Keratinocyte (primary cell): Measurements from ENCODE around the gene FGD2. TPM values are rescaled to one million over a fixed set of nuclear protein-coding genes. Genes with fewer than 3 reads are reported as not detected.

Experiments used
- DNase-seq: peaks from one replicate; pipeline ENCODE4 v3.0.0-alpha.2; 2011; ENCODE audit warnings: low read depth, missing footprints, low spot score
- FAIRE-seq: peaks from 2 replicates; lab custom pipeline; 2011; peaks lifted over from hg19 to GRCh38; lab: Jason Lieb, UNC
- H2AFZ ChIP-seq: 2 replicates; pipeline ENCODE4 v1.6.0; 2012; ENCODE audit warnings: low read length, control low read depth, inconsistent platforms; ENCODE audit not compliant: control insufficient read depth
- H3K27ac ChIP-seq: 2 replicates; pipeline ENCODE4 v1.5.1; 2011; ENCODE audit warnings: low read length; ENCODE audit not compliant: control insufficient read depth, insufficient read depth
- H3K27me3 ChIP-seq: 3 replicates; pipeline ENCODE4 v1.6.0; 2011; ENCODE audit warnings: low read length; ENCODE audit not compliant: control insufficient read depth, insufficient read depth; ENCODE audit errors: extremely low read depth
- H3K36me3 ChIP-seq, 2 experiments: 2 replicates in 1 of 2; 3 replicates in 1 of 2; pipeline ENCODE4 v1.5.1; 2011; ENCODE audit warnings: low read length in 2 of 2, mild to moderate bottlenecking in 1 of 2; ENCODE audit not compliant: control insufficient read depth in 2 of 2, insufficient read depth in 2 of 2; ENCODE audit errors: extremely low read depth in 1 of 2
- H3K4me1 ChIP-seq: 3 replicates; pipeline ENCODE4 v1.5.1; 2011; ENCODE audit warnings: low read length; ENCODE audit not compliant: control insufficient read depth, insufficient read depth; ENCODE audit errors: extremely low read depth
- H3K4me2 ChIP-seq: 3 replicates; pipeline ENCODE4 v1.6.0; 2011; ENCODE audit warnings: low read depth, low read length; ENCODE audit not compliant: control insufficient read depth, insufficient read depth; ENCODE audit errors: extremely low read depth
- H3K4me3 ChIP-seq, 3 experiments: fragments of 200-600 bp in 1 of 3; sonication (generic) in 1 of 3; 2 replicates in 2 of 3; 3 replicates in 1 of 3; pipeline ENCODE4 v1.5.1; 2011 to 2016; ENCODE audit warnings: low read length in 3 of 3, mild to moderate bottlenecking in 3 of 3, control low read depth in 2 of 3, inconsistent platforms in 1 of 3, low read depth in 1 of 3, mixed read lengths in 1 of 3, mixed run types in 1 of 3, moderate library complexity in 1 of 3; ENCODE audit not compliant: control insufficient read depth in 2 of 3, insufficient read depth in 2 of 3; ENCODE audit errors: extremely low read depth in 1 of 3
- H3K79me2 ChIP-seq: 2 replicates; pipeline ENCODE4 v1.6.0; 2012; ENCODE audit warnings: low read length; ENCODE audit not compliant: control insufficient read depth, insufficient read depth
- H3K9ac ChIP-seq: 3 replicates; pipeline ENCODE4 v1.6.0; 2011; ENCODE audit warnings: low read length; ENCODE audit not compliant: control insufficient read depth, insufficient read depth; ENCODE audit errors: extremely low read depth
- H3K9me1 ChIP-seq: 3 replicates; pipeline ENCODE4 v1.6.0; 2011; ENCODE audit warnings: low read length; ENCODE audit not compliant: control insufficient read depth, insufficient read depth; ENCODE audit errors: extremely low read depth
- H3K9me3 ChIP-seq: 2 replicates; pipeline ENCODE4 v1.5.1; 2012; ENCODE audit warnings: low read depth, low read length; ENCODE audit not compliant: control insufficient read depth
- H4K20me1 ChIP-seq: 3 replicates; pipeline ENCODE4 v1.6.0; 2011; ENCODE audit warnings: low read length; ENCODE audit not compliant: control insufficient read depth, insufficient read depth; ENCODE audit errors: extremely low read depth
- CTCF ChIP-seq, 3 experiments: IDR thresholded peaks in 1 of 3; conservative IDR thresholded peaks in 1 of 3; optimal IDR thresholded peaks in 1 of 3; 2 replicates in 2 of 3; 3 replicates in 1 of 3; pipeline versions ENCODE3 to v1.5.1; 2011; ENCODE audit warnings: low read length in 3 of 3, mild to moderate bottlenecking in 3 of 3, moderate library complexity in 2 of 3, control low read depth in 1 of 3, inconsistent platforms in 1 of 3; ENCODE audit not compliant: insufficient read depth in 2 of 3; ENCODE audit errors: extremely low read depth in 1 of 3
- EZH2 ChIP-seq: IDR thresholded peaks from one replicate; pipeline ENCODE4 v1.6.1; 2012; ENCODE audit warnings: inconsistent platforms, mild to moderate bottlenecking, low read length, moderate library complexity
- dilution Hi-C: fragments of 300-500 bp; cut with MboI; formaldehyde crosslinking; loops from one replicate; pipeline ENCODE4 v1.7.0; 2020; ENCODE audit warnings: low sequenced_read_pairs; ENCODE audit not compliant: extremely low pct_ligation_motif_present
- polyA plus RNA-seq, 5 experiments: library from polyadenylated mRNA; depleted of rRNA in 3 of 5; stranded (reverse) in 3 of 5; stranded (forward) in 1 of 5; unstranded in 1 of 5; fragments of >200 nt; gene quantifications; 1 replicate in 1 of 5; 2 replicates in 3 of 5; 3 replicates in 1 of 5; pipeline versions ENCODE4 v1.2.1 to v1.2.3, GENCODE V29; 2011 to 2012; ENCODE audit warnings: missing spikeins in 2 of 5, low read depth in 1 of 5, low replicate concordance in 1 of 5

Gene FGD2
- polyA plus RNA-seq, 1 donor (not counting 4 experiments of a cell fraction or from before 2014, with no cell fraction given) = 0.03 TPM

DNA sequence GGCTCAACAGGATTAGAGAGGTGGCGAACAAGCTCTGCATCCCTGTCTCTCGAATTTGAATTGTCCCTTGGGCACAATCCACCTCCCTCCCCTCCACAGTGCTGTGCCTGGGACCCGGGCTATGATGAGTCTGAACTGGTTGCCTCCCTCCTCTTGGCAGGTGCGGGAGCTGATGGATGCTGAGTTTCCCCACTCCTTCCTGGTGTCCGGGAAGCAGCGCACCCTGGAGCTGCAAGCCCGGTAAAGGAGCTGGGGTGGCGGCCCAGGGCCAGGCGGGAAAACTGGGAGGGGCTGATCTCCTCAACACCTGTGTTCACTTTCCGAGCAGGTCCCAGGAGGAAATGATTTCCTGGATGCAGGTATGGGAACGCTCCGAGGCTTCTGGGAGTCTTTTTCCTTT is 14.9 kb downstream of the FGD2 start:
- Histone ChIP-seq H3K4me3 (no peak overlapping the region), H3K79me2 (no peaks in the 10 kb centered on the region), H3K27me3 (peaks cover 11% of the 10 kb centered on the region), H3K27ac (no peak overlapping the region), H4K20me1 (no peaks in the 10 kb centered on the region), H3K9me1 (no peaks in the 10 kb centered on the region), H3K36me3 (no peaks in the 10 kb centered on the region), H3K4me2 (no peak overlapping the region), H3K9ac (no peak overlapping the region), H2AFZ (no peak overlapping the region), H3K4me1 (peaks cover 41% of the 10 kb centered on the region), H3K9me3 (no peaks in the 10 kb centered on the region)
- dilution Hi-C loops = no loop called here
- FAIRE-seq = no peak
- TF ChIP-seq EZH2 = no peak
- no peak for TF ChIP-seq CTCF (optimal IDR thresholded peaks at IDR 0.05 in 1 of 3, IDR thresholded peaks at IDR 0.05 in 1 of 3, conservative IDR thresholded peaks at IDR 0.05 in 1 of 3; ENCODE audit: extremely low read depth in 1 of 3, insufficient read depth in 2 of 3, low read length in 3 of 3)
- DNase-seq = no peak

DNA sequence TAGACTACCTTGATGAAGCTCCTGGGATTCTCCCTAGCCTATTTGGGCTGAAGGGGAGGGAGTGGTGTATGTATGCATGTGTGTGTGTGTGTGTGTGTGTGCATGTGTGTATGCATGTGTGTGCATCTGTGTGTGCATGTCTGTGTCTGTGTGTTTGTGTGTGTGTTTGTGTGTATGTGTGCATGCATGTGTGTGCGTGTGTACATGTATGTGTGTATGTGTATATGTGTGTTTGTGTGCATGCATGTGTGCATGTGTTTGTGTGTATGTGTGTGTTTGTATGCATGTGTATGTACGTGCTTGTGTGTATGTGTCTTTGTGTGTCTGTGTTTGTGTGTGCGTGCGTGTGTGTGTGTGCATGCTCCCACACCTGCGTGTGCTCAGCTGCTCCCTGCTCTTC is 15.4 kb downstream of the FGD2 start:
- Histone ChIP-seq H3K4me2 (no peak overlapping the region), H3K27ac (no peak overlapping the region), H3K36me3 (no peaks in the 10 kb centered on the region), H3K4me3 (no peak overlapping the region), H3K27me3 (peaks cover 7% of the 10 kb centered on the region), H3K9ac (no peak overlapping the region), H2AFZ (no peak overlapping the region), H3K9me3 (no peaks in the 10 kb centered on the region), H3K4me1 (peaks cover 41% of the 10 kb centered on the region), H4K20me1 (no peaks in the 10 kb centered on the region), H3K79me2 (no peaks in the 10 kb centered on the region), H3K9me1 (no peaks in the 10 kb centered on the region)
- dilution Hi-C loops = no loop called here
- no peak for TF ChIP-seq CTCF (optimal IDR thresholded peaks at IDR 0.05 in 1 of 3, IDR thresholded peaks at IDR 0.05 in 1 of 3, conservative IDR thresholded peaks at IDR 0.05 in 1 of 3; ENCODE audit: extremely low read depth in 1 of 3, insufficient read depth in 2 of 3, low read length in 3 of 3)
- no peak for FAIRE-seq
- no peak for DNase-seq
